SK-N-SH (cell line): Measurements from ENCODE around the gene CCDC148. TPM values are rescaled to one million over a fixed set of nuclear protein-coding genes. Genes with fewer than 3 reads are reported as not detected.

Experiments
- CTCF ChIA-PET: fragments of 300-600, 350-600 bp; formaldehyde crosslinking; extraction: SDS; loops from one replicate; lab custom pipeline; 2021; lab: Yijun Ruan, JAX
- POLR2A ChIA-PET: fragments of 350-600 bp; sonication (Branson Sonifier 250); formaldehyde crosslinking; extraction: SDS; loops from one replicate; lab custom pipeline; 2020; ENCODE audit warnings: antibody characterized with exemption, inconsistent platforms; lab: Yijun Ruan, JAX
- DNase-seq: peaks from one replicate; pipeline ENCODE4 v3.0.0; 2012
- H2AFZ ChIP-seq: fragments of 200-600 bp; sonication (generic); 2 replicates; pipeline ENCODE4 v1.8.1; 2016; ENCODE audit warnings: antibody characterized with exemption, mild to moderate bottlenecking, low read depth
- H3F3A ChIP-seq: fragments of 200-600 bp; sonication (generic); replicated peaks from 2 replicates; pipeline ENCODE3; 2016; ENCODE audit warnings: antibody characterized with exemption, mild to moderate bottlenecking; ENCODE audit not compliant: insufficient read depth
- H3K27ac ChIP-seq, 2 experiments: fragments of 200-500 bp in 1 of 2; fragments of 200-600 bp in 1 of 2; sonication (Bioruptor generic) in 1 of 2; sonication (generic), shearing (Covaris generic) in 1 of 2; 2 replicates each; pipeline versions ENCODE4 v1.5.1 to v1.6.1; 2014 to 2016; ENCODE audit warnings: low read depth in 2 of 2, inconsistent platforms in 1 of 2, low read length in 1 of 2, mild to moderate bottlenecking in 1 of 2, mixed read lengths in 1 of 2
- H3K27me3 ChIP-seq: fragments of 200-600 bp; sonication (generic), shearing (Covaris generic); 2 replicates; pipeline ENCODE4 v1.6.1; 2016; ENCODE audit warnings: mixed run types; ENCODE audit not compliant: insufficient read depth
- H3K36me3 ChIP-seq, 2 experiments: fragments of 200-500 bp in 1 of 2; fragments of 200-600 bp in 1 of 2; sonication (Bioruptor generic) in 1 of 2; sonication (generic) in 1 of 2; replicated peaks in 1 of 2; 2 replicates each; pipeline versions ENCODE3 to v1.5.1; 2014 to 2016; ENCODE audit warnings: low read length in 1 of 2, mild to moderate bottlenecking in 1 of 2; ENCODE audit not compliant: insufficient read depth in 2 of 2, control insufficient read depth in 1 of 2
- H3K4me1 ChIP-seq, 2 experiments: fragments of 200-500 bp in 1 of 2; fragments of 200-600 bp in 1 of 2; sonication (Bioruptor generic) in 1 of 2; sonication (generic), shearing (Covaris generic) in 1 of 2; 2 replicates each; pipeline versions ENCODE4 v1.5.1 to v1.6.1; 2014 to 2016; ENCODE audit warnings: low read depth in 1 of 2, low read length in 1 of 2, mixed run types in 1 of 2; ENCODE audit not compliant: insufficient read depth in 2 of 2, control insufficient read depth in 1 of 2
- H3K4me2 ChIP-seq: fragments of 200-600 bp; sonication (generic), shearing (Covaris generic); 2 replicates; pipeline ENCODE4 v1.6.1; 2017; ENCODE audit warnings: mixed run types
- H3K4me3 ChIP-seq, 2 experiments: fragments of 200-500 bp in 1 of 2; fragments of 200-600 bp in 1 of 2; sonication (Bioruptor generic) in 1 of 2; sonication (generic), shearing (Covaris generic) in 1 of 2; 2 replicates each; pipeline versions ENCODE4 v1.5.1 to v1.8.1; 2014 to 2016; ENCODE audit warnings: low read depth in 2 of 2, inconsistent platforms in 1 of 2, low read length in 1 of 2, mild to moderate bottlenecking in 1 of 2, mixed read lengths in 1 of 2, moderate library complexity in 1 of 2
- H3K79me2 ChIP-seq: fragments of 200-600 bp; sonication (generic); 2 replicates; pipeline ENCODE4 v1.8.1; 2017; ENCODE audit warnings: mild to moderate bottlenecking; ENCODE audit not compliant: insufficient read depth
- H3K9ac ChIP-seq: fragments of 200-600 bp; sonication (generic); 2 replicates; pipeline ENCODE4 v1.6.1; 2017; ENCODE audit warnings: mixed run types
- H3K9me2 ChIP-seq: fragments of 200-600 bp; sonication (generic); 2 replicates; pipeline ENCODE4 v1.6.1; 2017; ENCODE audit warnings: mixed run types
- H3K9me3 ChIP-seq: fragments of 200-600 bp; sonication (generic); 2 replicates; pipeline ENCODE4 v1.6.1; 2017; ENCODE audit warnings: mixed run types, mild to moderate bottlenecking, moderate library complexity
- H4K20me1 ChIP-seq: fragments of 200-600 bp; sonication (generic); 2 replicates; pipeline ENCODE4 v1.6.1; 2017; ENCODE audit warnings: mild to moderate bottlenecking, mixed run types; ENCODE audit not compliant: insufficient read depth
- CHD2 ChIP-seq: fragments of 150-350 bp; IDR thresholded peaks from 2 replicates; pipeline ENCODE4 v1.6.1; 2018; ENCODE audit warnings: low read length; ENCODE audit not compliant: partially characterized antibody
- CTCF ChIP-seq: fragments of 200-600 bp; sonication (generic); IDR thresholded peaks from 2 replicates; pipeline ENCODE4 v1.6.1; 2017; ENCODE audit warnings: antibody characterized with exemption, mild to moderate bottlenecking, moderate library complexity
- EZH2phosphoT487 ChIP-seq: fragments of 200-600 bp; sonication (generic); IDR thresholded peaks from 2 replicates; pipeline ENCODE4 v1.6.1; 2017; ENCODE audit warnings: low read depth, mixed run types, mild to moderate bottlenecking, antibody characterized with exemption, moderate library complexity, borderline replicate concordance
- FOXJ3 ChIP-seq: sonication (generic); formaldehyde crosslinking; IDR thresholded peaks from 2 replicates; pipeline ENCODE4 v1.5.1; 2020; ENCODE audit warnings: mild to moderate bottlenecking, missing genetic modification reagents
- GABPA ChIP-seq: IDR thresholded peaks from 2 replicates; pipeline ENCODE4 v1.4.0; 2012; ENCODE audit warnings: low read depth, mild to moderate bottlenecking
- JUND ChIP-seq: IDR thresholded peaks from 2 replicates; pipeline ENCODE4 v1.4.0; 2012
- NFIC ChIP-seq: IDR thresholded peaks from 2 replicates; pipeline ENCODE4 v1.4.0; 2012; ENCODE audit warnings: borderline replicate concordance
- NRF1 ChIP-seq: IDR thresholded peaks from 2 replicates; pipeline ENCODE4 v1.6.1; 2012; ENCODE audit warnings: low read depth, mild to moderate bottlenecking, low read length
- PBX3 ChIP-seq: IDR thresholded peaks from 2 replicates; pipeline ENCODE4; 2012
- RAD21 ChIP-seq: IDR thresholded peaks from 2 replicates; pipeline ENCODE4 v1.6.1; 2012; ENCODE audit warnings: mild to moderate bottlenecking, low read length
- REST ChIP-seq: IDR thresholded peaks from 2 replicates; pipeline ENCODE4 v1.6.1; 2012; ENCODE audit warnings: mild to moderate bottlenecking, low read depth, low read length, moderate library complexity
- RXRA ChIP-seq: IDR thresholded peaks from 2 replicates; pipeline ENCODE4 v1.4.0; 2012; ENCODE audit warnings: low read depth, mild to moderate bottlenecking, borderline replicate concordance
- SIN3A ChIP-seq: IDR thresholded peaks from 2 replicates; pipeline ENCODE4 v1.6.1; 2012; ENCODE audit warnings: low read depth, mild to moderate bottlenecking, low read length, moderate library complexity, borderline replicate concordance
- SMC3 ChIP-seq: IDR thresholded peaks from 2 replicates; pipeline ENCODE4 v1.6.1; 2012; ENCODE audit warnings: low read depth, low read length, improper control_type of control experiment
- TCF12 ChIP-seq: IDR thresholded peaks from 2 replicates; pipeline ENCODE4 v1.4.0; 2012
- USF2 ChIP-seq: fragments of 150-350 bp; IDR thresholded peaks from 2 replicates; pipeline ENCODE4 v1.6.1; 2017; ENCODE audit warnings: antibody characterized with exemption, low read length, low read depth, borderline replicate concordance
- WGBS: methylation state at CpG from one replicate; pipeline ENCODE4 v1.1.6; 2017; ENCODE audit warnings: low lambda C conversion rate; 5-methylcytosine and 5-hydroxymethylcytosine counted together
- polyA plus RNA-seq, 3 experiments: library from polyadenylated mRNA; depleted of rRNA; stranded (reverse); fragments of >200 nt; gene quantifications; 2 replicates each; pipeline ENCODE4 v1.2.3, GENCODE V29; 2012

Gene CCDC148
- polyA plus RNA-seq, 1 of the 3 experiments (the other 2 are of a cell fraction) = 0.18 TPM

GRCh38 chr2:158297120-158297519 is 159.4 kb downstream of the CCDC148 start:
- H2AFZ ChIP-seq = no peak overlapping the region
- 11% methylated on average over 2 of the region's 2 CpGs for WGBS
- POLR2A ChIA-PET = no interaction called here

GRCh38 chr2:158293722-158294121 is 162.8 kb downstream of the CCDC148 start:
- no peaks in the 10 kb centered on the region for H3K9me3 ChIP-seq
- no peak overlapping the region for H3K27ac ChIP-seq
- H3K9me2 ChIP-seq = no peaks in the 10 kb centered on the region
- H3K4me3 ChIP-seq = no peak overlapping the region
- H3K4me1 ChIP-seq = no peaks in the 10 kb centered on the region
- no peak overlapping the region for H2AFZ ChIP-seq
- H3K9ac ChIP-seq = no peak overlapping the region
- no peak for DNase-seq
- no peaks in the 10 kb centered on the region for H3K79me2 ChIP-seq
- WGBS = 76% methylated on average over 3 of the region's 3 CpGs
- CTCF ChIA-PET = no interaction called here
- no peaks in the 10 kb centered on the region for H3K27me3 ChIP-seq
- POLR2A ChIA-PET = no interaction called here
- no peaks in the 10 kb centered on the region for H4K20me1 ChIP-seq
- no peaks in the 10 kb centered on the region for H3K36me3 ChIP-seq
- H3K4me2 ChIP-seq = no peak overlapping the region
- no peaks in the 10 kb centered on the region for H3F3A ChIP-seq
- TF ChIP-seq REST (no peak), SIN3A (no peak), TCF12 (no peak), RXRA (no peak), NFIC (no peak), EZH2phosphoT487 (no peak), FOXJ3 (no peak), CHD2 (no peak), NRF1 (no peak), JUND (no peak), CTCF (no peak), SMC3 (no peak), GABPA (no peak)

More at GRCh38 chr2:158297120-158297519, 159.4 kb downstream of the CCDC148 start:
- no peak for TF ChIP-seq PBX3
- no peak for TF ChIP-seq USF2
- TF ChIP-seq RAD21 = no peak
- Histone ChIP-seq H3F3A (no peaks in the 10 kb centered on the region), H3K36me3 (no peaks in the 10 kb centered on the region), H3K4me3 (no peak overlapping the region), H3K4me1 (no peaks in the 10 kb centered on the region), H3K9me3 (no peaks in the 10 kb centered on the region), H3K9me2 (no peaks in the 10 kb centered on the region), H3K9ac (no peak overlapping the region), H3K79me2 (no peaks in the 10 kb centered on the region), H3K27me3 (no peaks in the 10 kb centered on the region), H3K27ac (no peak overlapping the region), H4K20me1 (no peaks in the 10 kb centered on the region), H3K4me2 (no peak overlapping the region)
- CTCF ChIA-PET = no interaction called here
- no peak for DNase-seq
